K562 (cell line): ENCODE measurements around the gene UBE2E1. TPM values are rescaled to one million over a fixed set of nuclear protein-coding genes. Genes with fewer than 3 reads are reported as not detected.

Source experiments
- polyA plus RNA-seq, 8 experiments: library from polyadenylated mRNA; depleted of rRNA in 4 of 8; stranded (reverse) in 5 of 8; unstranded in 3 of 8; fragments of >200 nt; fragmentation: Nextera tagmentation in 2 of 8; fragmentation: Illumina TruSeq in 1 of 8; extraction: Ambion mirVana in 2 of 8; extraction: Trizol in 1 of 8; gene quantifications; 2 replicates each; pipeline versions ENCODE4 v1.2.1 to v1.2.3, GENCODE V29; 2011 to 2014; ENCODE audit warnings: inconsistent platforms in 1 of 8, missing spikeins in 1 of 8
- total RNA-seq, 7 experiments: library from RNA; depleted of rRNA in 6 of 7; stranded (reverse); fragments of >200 nt in 6 of 7; fragmentation: Illumina TruSeq in 2 of 7; extraction: Trizol in 2 of 7; gene quantifications; 2 replicates each; pipeline versions ENCODE4 v1.2.1 to v1.2.3, GENCODE V29; 2011 to 2021; ENCODE audit warnings: low replicate concordance in 1 of 7

UBE2E1 gene
- total and polyA plus RNA-seq, 9 of the 15 experiments (the other 6 are each of a cell fraction or from before 2014, with no cell fraction given): 54.4 to 294 (median 165) TPM

Other genes starting within 250 kb of the UBE2E1 start
- gene NKIRAS1, start 111.0 kb downstream of the UBE2E1 start, total RNA-seq (2014; rRNA removed): 5.5 and 6.1 TPM in 2 replicates
- gene NKIRAS1, start 111.0 kb downstream of the UBE2E1 start, total RNA-seq (2014; rRNA removed; fragmentation: Illumina TruSeq; extraction: Trizol): 8.4 TPM in 2 replicates
- 10.3 and 10.8 TPM in 2 replicates for gene NKIRAS1, start 111.0 kb downstream of the UBE2E1 start, total RNA-seq (2015; rRNA removed; fragmentation: Illumina TruSeq; extraction: Trizol)
- 4.3 and 5.1 TPM in 2 replicates for gene NKIRAS1, start 111.0 kb downstream of the UBE2E1 start, total RNA-seq (2021)
- gene NKIRAS1, start 111.0 kb downstream of the UBE2E1 start, polyA plus RNA-seq (2011; rRNA removed): 5.3 and 7.1 TPM in 2 replicates
- gene NKIRAS1, start 111.0 kb downstream of the UBE2E1 start, polyA plus RNA-seq (2014; fragmentation: Illumina TruSeq; extraction: Trizol): 5.9 and 6.9 TPM in 2 replicates
- gene NKIRAS1, start 111.0 kb downstream of the UBE2E1 start, polyA plus RNA-seq (2014; fragmentation: Nextera tagmentation; extraction: Ambion mirVana): 1 to 10 TPM; 5.5 to 5.6 TPM
- 6.3 and 6.4 TPM in 2 replicates for gene NKIRAS1, start 111.0 kb downstream of the UBE2E1 start, polyA plus RNA-seq (2014; rRNA removed)
- 2,466 and 2,533 TPM in 2 replicates for gene RPL15, start 111.2 kb downstream of the UBE2E1 start, total RNA-seq (2014; rRNA removed)
- 1,923 and 2,393 TPM in 2 replicates for gene RPL15, start 111.2 kb downstream of the UBE2E1 start, total RNA-seq (2014; rRNA removed; fragmentation: Illumina TruSeq; extraction: Trizol)
- 2,774 and 3,068 TPM in 2 replicates for gene RPL15, start 111.2 kb downstream of the UBE2E1 start, total RNA-seq (2015; rRNA removed; fragmentation: Illumina TruSeq; extraction: Trizol)
- 2,579 and 2,753 TPM in 2 replicates for gene RPL15, start 111.2 kb downstream of the UBE2E1 start, total RNA-seq (2021)
- 4,017 and 4,081 TPM in 2 replicates for gene RPL15, start 111.2 kb downstream of the UBE2E1 start, polyA plus RNA-seq (2011; rRNA removed)
- 3,791 and 3,928 TPM in 2 replicates for gene RPL15, start 111.2 kb downstream of the UBE2E1 start, polyA plus RNA-seq (2014; fragmentation: Illumina TruSeq; extraction: Trizol)
- gene RPL15, start 111.2 kb downstream of the UBE2E1 start, polyA plus RNA-seq (2014; fragmentation: Nextera tagmentation; extraction: Ambion mirVana): 1,000 to 10,000 TPM; 7,800 to 8,850 TPM
- 5,148 and 5,287 TPM in 2 replicates for gene RPL15, start 111.2 kb downstream of the UBE2E1 start, polyA plus RNA-seq (2014; rRNA removed)
- gene NR1D2, start 139.3 kb downstream of the UBE2E1 start, total RNA-seq (2014; rRNA removed): 2.6 and 2.9 TPM in 2 replicates
- gene NR1D2, start 139.3 kb downstream of the UBE2E1 start, total RNA-seq (2014; rRNA removed; fragmentation: Illumina TruSeq; extraction: Trizol): 4.8 and 5.7 TPM in 2 replicates
- 3.2 and 3.6 TPM in 2 replicates for gene NR1D2, start 139.3 kb downstream of the UBE2E1 start, total RNA-seq (2015; rRNA removed; fragmentation: Illumina TruSeq; extraction: Trizol)
- gene NR1D2, start 139.3 kb downstream of the UBE2E1 start, total RNA-seq (2021): 4.2 and 5.5 TPM in 2 replicates
- gene NR1D2, start 139.3 kb downstream of the UBE2E1 start, polyA plus RNA-seq (2011; rRNA removed): 1.6 and 2.5 TPM in 2 replicates
- 3.2 and 3.3 TPM in 2 replicates for gene NR1D2, start 139.3 kb downstream of the UBE2E1 start, polyA plus RNA-seq (2014; fragmentation: Illumina TruSeq; extraction: Trizol)
- 1 to 10 TPM; 1.2 TPM for gene NR1D2, start 139.3 kb downstream of the UBE2E1 start, polyA plus RNA-seq (2014; fragmentation: Nextera tagmentation; extraction: Ambion mirVana)
- 1.3 and 2.2 TPM in 2 replicates for gene NR1D2, start 139.3 kb downstream of the UBE2E1 start, polyA plus RNA-seq (2014; rRNA removed)